HepG2 (cell line): Measurements from ENCODE around the gene SPHK1. TPM values are rescaled to one million over a fixed set of nuclear protein-coding genes. Genes with fewer than 3 reads are reported as not detected.

Experiments
- NAIF1 ChIP-seq: sonication (generic); formaldehyde crosslinking; IDR thresholded peaks from 2 replicates; pipeline ENCODE4 v1.5.0; 2020; ENCODE audit warnings: mild to moderate bottlenecking, missing genetic modification reagents, borderline replicate concordance
- PHF5A ChIP-seq: IDR thresholded peaks from one replicate; pipeline ENCODE4 v1.6.1; 2018; ENCODE audit warnings: low read depth, missing genetic modification reagents; ENCODE audit not compliant: unreplicated experiment
- POLR2AphosphoS5 ChIP-seq: IDR thresholded peaks from 2 replicates; pipeline ENCODE4 v1.6.1; 2012; ENCODE audit warnings: low read depth, low read length
- SKI ChIP-seq: fragments of 450-650 bp; IDR thresholded peaks from one replicate; pipeline ENCODE4 v1.6.1; 2018; ENCODE audit warnings: mild to moderate bottlenecking; ENCODE audit not compliant: partially characterized antibody
- YY1 ChIP-seq: IDR thresholded peaks from 2 replicates; pipeline ENCODE4 v1.6.1; 2011; ENCODE audit warnings: low read length, low read depth, moderate library complexity, mild to moderate bottlenecking; ENCODE audit not compliant: insufficient read depth, insufficient replicate concordance
- ZNF660 ChIP-seq: sonication (generic); formaldehyde crosslinking; IDR thresholded peaks from 2 replicates; pipeline ENCODE4 v1.5.1; 2020; ENCODE audit warnings: mild to moderate bottlenecking, low read depth, missing genetic modification reagents, borderline replicate concordance
- polyA plus RNA-seq, 8 experiments: library from polyadenylated mRNA; depleted of rRNA in 3 of 8; stranded (reverse) in 7 of 8; unstranded in 1 of 8; fragments of >200 nt; fragmentation: Illumina TruSeq in 4 of 8; extraction: Trizol in 4 of 8; gene quantifications; 2 replicates each; pipeline versions ENCODE4 v1.2.1 to v1.2.3, GENCODE V29; 2011 to 2016; ENCODE audit warnings: low read depth in 4 of 8, missing spikeins in 1 of 8, mixed read lengths in 1 of 8; ENCODE audit not compliant: insufficient read depth in 1 of 8
- total RNA-seq, 5 experiments: library from RNA; depleted of rRNA; stranded (reverse); fragments of >200 nt; fragmentation: Illumina TruSeq; extraction: Trizol; gene quantifications; 2 replicates each; pipeline ENCODE4 v1.2.3, GENCODE V29; 2016; ENCODE audit warnings: low read depth in 1 of 5
- TF ChIP-seq, protein P1 (sequence below): sonication (generic); formaldehyde crosslinking; IDR thresholded peaks from 2 replicates; pipeline ENCODE4 v1.5.1; 2020; ENCODE audit warnings: mild to moderate bottlenecking, missing genetic modification reagents, borderline replicate concordance
- TF ChIP-seq, protein P2 (sequence below): sonication (generic); formaldehyde crosslinking; IDR thresholded peaks from 2 replicates; pipeline ENCODE4 v1.4.0; 2020; ENCODE audit warnings: mild to moderate bottlenecking, missing genetic modification reagents
- TF ChIP-seq, protein P3 (sequence below): IDR thresholded peaks from 2 replicates; pipeline ENCODE4 v1.6.1; 2012; ENCODE audit warnings: inconsistent platforms
- TF ChIP-seq, protein P4 (sequence below): sonication (generic); formaldehyde crosslinking; IDR thresholded peaks from 2 replicates; pipeline ENCODE4 v1.4.0; 2020; ENCODE audit warnings: missing genetic modification reagents, borderline replicate concordance
- TF ChIP-seq, protein P5 (sequence below): sonication (generic); formaldehyde crosslinking; IDR thresholded peaks from 2 replicates; pipeline ENCODE4 v1.4.0; 2020; ENCODE audit warnings: mild to moderate bottlenecking, missing genetic modification reagents, borderline replicate concordance

The SPHK1 gene
- total and polyA plus RNA-seq, 2 of the 13 experiments (the other 11 are each of a cell fraction or from before 2014, with no cell fraction given): 129 to 160 TPM

DNA sequence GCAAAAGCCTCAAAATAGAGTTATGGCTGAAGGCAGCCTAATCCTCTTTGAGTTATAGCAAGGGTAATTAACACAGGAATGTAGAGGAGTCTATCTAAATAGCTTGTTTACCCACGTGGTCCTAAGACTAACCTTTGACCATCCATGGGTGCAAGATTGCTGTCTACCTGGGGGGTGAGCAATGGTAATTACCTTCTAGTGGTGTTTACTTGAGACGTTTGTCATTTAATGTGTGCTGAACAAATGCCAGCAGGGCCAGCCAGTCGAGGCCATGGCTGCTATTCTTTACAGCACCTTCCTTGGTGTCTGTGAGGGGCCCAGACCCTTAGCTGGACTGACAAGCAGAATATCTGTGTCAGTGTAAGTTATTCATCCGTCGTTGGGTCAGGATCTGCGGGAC is 16.8 kb upstream of the SPHK1 start (continued):
- TF ChIP-seq, protein P1, sequence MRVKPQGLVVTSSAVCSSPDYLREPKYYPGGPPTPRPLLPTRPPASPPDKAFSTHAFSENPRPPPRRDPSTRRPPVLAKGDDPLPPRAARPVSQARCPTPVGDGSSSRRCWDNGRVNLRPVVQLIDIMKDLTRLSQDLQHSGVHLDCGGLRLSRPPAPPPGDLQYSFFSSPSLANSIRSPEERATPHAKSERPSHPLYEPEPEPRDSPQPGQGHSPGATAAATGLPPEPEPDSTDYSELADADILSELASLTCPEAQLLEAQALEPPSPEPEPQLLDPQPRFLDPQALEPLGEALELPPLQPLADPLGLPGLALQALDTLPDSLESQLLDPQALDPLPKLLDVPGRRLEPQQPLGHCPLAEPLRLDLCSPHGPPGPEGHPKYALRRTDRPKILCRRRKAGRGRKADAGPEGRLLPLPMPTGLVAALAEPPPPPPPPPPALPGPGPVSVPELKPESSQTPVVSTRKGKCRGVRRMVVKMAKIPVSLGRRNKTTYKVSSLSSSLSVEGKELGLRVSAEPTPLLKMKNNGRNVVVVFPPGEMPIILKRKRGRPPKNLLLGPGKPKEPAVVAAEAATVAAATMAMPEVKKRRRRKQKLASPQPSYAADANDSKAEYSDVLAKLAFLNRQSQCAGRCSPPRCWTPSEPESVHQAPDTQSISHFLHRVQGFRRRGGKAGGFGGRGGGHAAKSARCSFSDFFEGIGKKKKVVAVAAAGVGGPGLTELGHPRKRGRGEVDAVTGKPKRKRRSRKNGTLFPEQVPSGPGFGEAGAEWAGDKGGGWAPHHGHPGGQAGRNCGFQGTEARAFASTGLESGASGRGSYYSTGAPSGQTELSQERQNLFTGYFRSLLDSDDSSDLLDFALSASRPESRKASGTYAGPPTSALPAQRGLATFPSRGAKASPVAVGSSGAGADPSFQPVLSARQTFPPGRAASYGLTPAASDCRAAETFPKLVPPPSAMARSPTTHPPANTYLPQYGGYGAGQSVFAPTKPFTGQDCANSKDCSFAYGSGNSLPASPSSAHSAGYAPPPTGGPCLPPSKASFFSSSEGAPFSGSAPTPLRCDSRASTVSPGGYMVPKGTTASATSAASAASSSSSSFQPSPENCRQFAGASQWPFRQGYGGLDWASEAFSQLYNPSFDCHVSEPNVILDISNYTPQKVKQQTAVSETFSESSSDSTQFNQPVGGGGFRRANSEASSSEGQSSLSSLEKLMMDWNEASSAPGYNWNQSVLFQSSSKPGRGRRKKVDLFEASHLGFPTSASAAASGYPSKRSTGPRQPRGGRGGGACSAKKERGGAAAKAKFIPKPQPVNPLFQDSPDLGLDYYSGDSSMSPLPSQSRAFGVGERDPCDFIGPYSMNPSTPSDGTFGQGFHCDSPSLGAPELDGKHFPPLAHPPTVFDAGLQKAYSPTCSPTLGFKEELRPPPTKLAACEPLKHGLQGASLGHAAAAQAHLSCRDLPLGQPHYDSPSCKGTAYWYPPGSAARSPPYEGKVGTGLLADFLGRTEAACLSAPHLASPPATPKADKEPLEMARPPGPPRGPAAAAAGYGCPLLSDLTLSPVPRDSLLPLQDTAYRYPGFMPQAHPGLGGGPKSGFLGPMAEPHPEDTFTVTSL (CRISPR knock-in tag): no peak
- TF ChIP-seq NAIF1: no peak
- TF ChIP-seq YY1: peak; percentile 8
- no peak for TF ChIP-seq POLR2AphosphoS5
- no peak for TF ChIP-seq ZNF660 (CRISPR knock-in tag)
- TF ChIP-seq, protein P2, sequence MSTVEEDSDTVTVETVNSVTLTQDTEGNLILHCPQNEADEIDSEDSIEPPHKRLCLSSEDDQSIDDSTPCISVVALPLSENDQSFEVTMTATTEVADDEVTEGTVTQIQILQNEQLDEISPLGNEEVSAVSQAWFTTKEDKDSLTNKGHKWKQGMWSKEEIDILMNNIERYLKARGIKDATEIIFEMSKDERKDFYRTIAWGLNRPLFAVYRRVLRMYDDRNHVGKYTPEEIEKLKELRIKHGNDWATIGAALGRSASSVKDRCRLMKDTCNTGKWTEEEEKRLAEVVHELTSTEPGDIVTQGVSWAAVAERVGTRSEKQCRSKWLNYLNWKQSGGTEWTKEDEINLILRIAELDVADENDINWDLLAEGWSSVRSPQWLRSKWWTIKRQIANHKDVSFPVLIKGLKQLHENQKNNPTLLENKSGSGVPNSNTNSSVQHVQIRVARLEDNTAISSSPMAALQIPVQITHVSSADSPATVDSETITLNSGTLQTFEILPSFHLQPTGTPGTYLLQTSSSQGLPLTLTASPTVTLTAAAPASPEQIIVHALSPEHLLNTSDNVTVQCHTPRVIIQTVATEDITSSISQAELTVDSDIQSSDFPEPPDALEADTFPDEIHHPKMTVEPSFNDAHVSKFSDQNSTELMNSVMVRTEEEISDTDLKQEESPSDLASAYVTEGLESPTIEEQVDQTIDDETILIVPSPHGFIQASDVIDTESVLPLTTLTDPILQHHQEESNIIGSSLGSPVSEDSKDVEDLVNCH (CRISPR knock-in tag): no peak
- peak; percentile 35 for TF ChIP-seq SKI
- TF ChIP-seq, protein P3, sequence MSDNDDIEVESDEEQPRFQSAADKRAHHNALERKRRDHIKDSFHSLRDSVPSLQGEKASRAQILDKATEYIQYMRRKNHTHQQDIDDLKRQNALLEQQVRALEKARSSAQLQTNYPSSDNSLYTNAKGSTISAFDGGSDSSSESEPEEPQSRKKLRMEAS: 0 out of 2 replicates have a peak, but pooled peaks have one; percentile 29
- no peak for TF ChIP-seq PHF5A (CRISPR knock-in tag)
- TF ChIP-seq, protein P4, sequence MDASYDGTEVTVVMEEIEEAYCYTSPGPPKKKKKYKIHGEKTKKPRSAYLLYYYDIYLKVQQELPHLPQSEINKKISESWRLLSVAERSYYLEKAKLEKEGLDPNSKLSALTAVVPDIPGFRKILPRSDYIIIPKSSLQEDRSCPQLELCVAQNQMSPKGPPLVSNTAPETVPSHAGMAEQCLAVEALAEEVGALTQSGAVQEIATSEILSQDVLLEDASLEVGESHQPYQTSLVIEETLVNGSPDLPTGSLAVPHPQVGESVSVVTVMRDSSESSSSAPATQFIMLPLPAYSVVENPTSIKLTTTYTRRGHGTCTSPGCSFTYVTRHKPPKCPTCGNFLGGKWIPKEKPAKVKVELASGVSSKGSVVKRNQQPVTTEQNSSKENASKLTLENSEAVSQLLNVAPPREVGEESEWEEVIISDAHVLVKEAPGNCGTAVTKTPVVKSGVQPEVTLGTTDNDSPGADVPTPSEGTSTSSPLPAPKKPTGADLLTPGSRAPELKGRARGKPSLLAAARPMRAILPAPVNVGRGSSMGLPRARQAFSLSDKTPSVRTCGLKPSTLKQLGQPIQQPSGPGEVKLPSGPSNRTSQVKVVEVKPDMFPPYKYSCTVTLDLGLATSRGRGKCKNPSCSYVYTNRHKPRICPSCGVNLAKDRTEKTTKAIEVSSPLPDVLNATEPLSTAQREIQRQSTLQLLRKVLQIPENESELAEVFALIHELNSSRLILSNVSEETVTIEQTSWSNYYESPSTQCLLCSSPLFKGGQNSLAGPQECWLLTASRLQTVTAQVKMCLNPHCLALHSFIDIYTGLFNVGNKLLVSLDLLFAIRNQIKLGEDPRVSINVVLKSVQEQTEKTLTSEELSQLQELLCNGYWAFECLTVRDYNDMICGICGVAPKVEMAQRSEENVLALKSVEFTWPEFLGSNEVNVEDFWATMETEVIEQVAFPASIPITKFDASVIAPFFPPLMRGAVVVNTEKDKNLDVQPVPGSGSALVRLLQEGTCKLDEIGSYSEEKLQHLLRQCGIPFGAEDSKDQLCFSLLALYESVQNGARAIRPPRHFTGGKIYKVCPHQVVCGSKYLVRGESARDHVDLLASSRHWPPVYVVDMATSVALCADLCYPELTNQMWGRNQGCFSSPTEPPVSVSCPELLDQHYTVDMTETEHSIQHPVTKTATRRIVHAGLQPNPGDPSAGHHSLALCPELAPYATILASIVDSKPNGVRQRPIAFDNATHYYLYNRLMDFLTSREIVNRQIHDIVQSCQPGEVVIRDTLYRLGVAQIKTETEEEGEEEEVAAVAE: no peak
- TF ChIP-seq, protein P5, sequence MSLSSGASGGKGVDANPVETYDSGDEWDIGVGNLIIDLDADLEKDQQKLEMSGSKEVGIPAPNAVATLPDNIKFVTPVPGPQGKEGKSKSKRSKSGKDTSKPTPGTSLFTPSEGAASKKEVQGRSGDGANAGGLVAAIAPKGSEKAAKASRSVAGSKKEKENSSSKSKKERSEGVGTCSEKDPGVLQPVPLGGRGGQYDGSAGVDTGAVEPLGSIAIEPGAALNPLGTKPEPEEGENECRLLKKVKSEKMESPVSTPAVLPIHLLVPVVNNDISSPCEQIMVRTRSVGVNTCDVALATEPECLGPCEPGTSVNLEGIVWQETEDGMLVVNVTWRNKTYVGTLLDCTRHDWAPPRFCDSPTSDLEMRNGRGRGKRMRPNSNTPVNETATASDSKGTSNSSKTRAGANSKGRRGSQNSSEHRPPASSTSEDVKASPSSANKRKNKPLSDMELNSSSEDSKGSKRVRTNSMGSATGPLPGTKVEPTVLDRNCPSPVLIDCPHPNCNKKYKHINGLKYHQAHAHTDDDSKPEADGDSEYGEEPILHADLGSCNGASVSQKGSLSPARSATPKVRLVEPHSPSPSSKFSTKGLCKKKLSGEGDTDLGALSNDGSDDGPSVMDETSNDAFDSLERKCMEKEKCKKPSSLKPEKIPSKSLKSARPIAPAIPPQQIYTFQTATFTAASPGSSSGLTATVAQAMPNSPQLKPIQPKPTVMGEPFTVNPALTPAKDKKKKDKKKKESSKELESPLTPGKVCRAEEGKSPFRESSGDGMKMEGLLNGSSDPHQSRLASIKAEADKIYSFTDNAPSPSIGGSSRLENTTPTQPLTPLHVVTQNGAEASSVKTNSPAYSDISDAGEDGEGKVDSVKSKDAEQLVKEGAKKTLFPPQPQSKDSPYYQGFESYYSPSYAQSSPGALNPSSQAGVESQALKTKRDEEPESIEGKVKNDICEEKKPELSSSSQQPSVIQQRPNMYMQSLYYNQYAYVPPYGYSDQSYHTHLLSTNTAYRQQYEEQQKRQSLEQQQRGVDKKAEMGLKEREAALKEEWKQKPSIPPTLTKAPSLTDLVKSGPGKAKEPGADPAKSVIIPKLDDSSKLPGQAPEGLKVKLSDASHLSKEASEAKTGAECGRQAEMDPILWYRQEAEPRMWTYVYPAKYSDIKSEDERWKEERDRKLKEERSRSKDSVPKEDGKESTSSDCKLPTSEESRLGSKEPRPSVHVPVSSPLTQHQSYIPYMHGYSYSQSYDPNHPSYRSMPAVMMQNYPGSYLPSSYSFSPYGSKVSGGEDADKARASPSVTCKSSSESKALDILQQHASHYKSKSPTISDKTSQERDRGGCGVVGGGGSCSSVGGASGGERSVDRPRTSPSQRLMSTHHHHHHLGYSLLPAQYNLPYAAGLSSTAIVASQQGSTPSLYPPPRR (CRISPR knock-in tag): peak; percentile 49; the same call in 1 of the 2 replicates
